ENCODE measurements around the gene CNN2. TPM values are rescaled to one million over a fixed set of nuclear protein-coding genes. Genes with fewer than 3 reads are reported as not detected.

The CNN2 gene
- total and polyA plus RNA-seq, 9 of the 15 experiments (the other 6 are each of a cell fraction or from before 2014, with no cell fraction given): 12.1 to 174 (median 52.7) TPM

GRCh38 chr19:1028062-1028926, 1.9 kb downstream of the CNN2 start (continued):
- TF ChIP-seq ZBTB40 (IDR thresholded peaks at IDR 0.05) (peak; percentile 84), ZBTB40 (CRISPR knock-in tag; IDR thresholded peaks at IDR 0.05) (no peak), PCBP1 (IDR thresholded peaks at IDR 0.05; ENCODE audit: low read depth, low read length, poor library complexity, severe bottlenecking) (peak; percentile 34)
